Fibroblast of the conjunctiva (primary cell): ENCODE results near the gene ABCG4.
"Not testable (repeated sequence)": the region's sequence is repeated elsewhere in the genome, so short reads cannot be mapped to it uniquely, and the experiment has no call there.

Experiments used
- DNase-seq: peaks from one replicate; pipeline ENCODE4 v3.0.0-alpha.2; 2010; ENCODE audit warnings: low read depth

The ABCG4 gene

DNA sequence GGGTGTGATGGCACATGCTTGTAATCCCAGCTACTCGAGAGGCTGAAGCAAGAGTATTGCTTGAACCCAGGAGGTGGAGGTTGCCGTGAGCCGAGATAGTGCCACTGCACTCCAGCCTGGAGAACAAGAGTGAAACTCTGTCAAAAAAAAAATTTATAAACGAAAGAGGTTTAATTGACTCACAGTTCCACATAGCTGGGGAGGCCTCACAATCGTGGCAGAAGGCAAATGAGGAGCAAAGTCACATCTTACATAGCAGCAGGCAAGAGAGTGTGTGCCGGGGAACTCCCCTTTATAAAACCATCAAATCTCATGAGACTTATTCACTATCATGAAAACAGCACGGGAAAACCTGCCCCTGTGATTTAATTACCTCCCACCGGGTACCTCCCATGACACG, 35.5 kb downstream of the ABCG4 start:
- DNase-seq, result not testable (repeated sequence)

DNA sequence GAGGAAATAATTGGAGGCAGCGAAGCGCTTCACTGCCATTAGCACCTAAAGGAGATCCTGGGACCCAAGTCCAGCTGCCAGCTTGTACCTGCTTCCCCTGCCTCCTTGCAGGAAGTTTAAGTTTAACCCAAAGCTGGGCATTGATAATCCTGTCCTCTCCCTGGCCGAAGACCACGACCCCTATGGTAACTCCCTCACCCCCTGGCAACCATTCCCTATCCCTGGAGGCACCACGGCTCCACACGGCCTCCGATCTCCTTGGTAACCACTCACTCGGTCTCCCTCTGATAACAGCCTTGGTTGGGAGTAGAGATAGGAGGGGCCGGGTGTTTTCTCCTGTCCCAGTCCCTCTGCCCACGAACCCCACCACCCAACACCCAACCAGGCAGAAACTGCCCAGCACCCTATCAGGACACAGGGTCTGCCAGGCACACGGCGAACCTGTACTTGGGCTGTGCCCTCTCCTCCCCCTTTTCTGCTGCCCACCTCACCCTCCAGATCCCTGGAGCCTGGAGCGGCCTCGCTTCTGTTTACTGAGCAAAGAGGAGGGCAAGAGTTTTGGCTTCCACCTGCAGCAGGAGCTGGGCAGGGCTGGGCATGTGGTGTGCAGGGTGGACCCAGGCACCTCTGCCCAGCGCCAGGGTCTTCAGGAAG, 37.3 kb downstream of the ABCG4 start:
- no peak for DNase-seq

- no peak for DNase-seq
These were observed 38.5 kb downstream of the ABCG4 start for GRCh38 chr11:119187123-119187892.

DNA sequence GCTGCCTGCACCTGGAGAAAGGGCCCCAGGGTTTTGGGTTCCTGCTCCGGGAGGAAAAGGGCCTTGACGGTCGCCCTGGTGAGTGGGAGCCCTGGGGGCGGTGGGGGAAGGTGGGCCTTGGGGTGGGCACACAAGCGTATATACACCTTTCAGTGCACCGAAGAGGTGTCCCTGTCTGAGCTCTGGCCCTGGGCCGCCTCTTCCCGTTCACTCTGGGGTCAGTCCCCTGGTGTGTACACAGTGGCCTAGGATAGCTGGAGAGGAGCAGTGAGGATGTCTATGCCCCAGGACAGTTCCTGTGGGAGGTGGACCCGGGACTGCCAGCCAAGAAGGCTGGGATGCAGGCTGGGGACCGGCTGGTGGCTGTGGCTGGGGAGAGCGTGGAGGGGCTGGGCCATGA, 39.2 kb downstream of the ABCG4 start:
- no peak for DNase-seq

- no peak for DNase-seq
These were observed 40.0 kb downstream of the ABCG4 start for GRCh38 chr11:119188887-119189286.

DNA sequence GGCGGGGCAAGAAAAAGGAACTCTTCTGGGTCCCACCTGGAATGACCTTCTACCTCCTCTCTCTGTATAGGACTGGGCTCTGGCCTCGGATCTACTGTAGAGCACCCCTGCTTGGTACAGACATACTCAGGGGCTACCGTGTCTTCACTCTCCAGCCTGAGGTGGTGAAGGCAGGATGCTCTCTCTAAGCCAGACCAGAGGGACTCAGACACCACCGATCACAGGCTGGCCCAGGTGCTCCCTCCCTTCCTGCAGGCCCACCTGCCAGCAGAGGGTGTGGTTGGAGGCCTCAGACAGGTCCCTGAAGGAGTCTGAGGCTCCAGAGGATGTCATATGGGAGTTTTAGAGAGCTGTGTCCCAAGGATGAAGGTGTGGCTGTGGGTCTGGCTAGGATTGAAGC, 40.5 kb downstream of the ABCG4 start:
- no peak for DNase-seq

DNA sequence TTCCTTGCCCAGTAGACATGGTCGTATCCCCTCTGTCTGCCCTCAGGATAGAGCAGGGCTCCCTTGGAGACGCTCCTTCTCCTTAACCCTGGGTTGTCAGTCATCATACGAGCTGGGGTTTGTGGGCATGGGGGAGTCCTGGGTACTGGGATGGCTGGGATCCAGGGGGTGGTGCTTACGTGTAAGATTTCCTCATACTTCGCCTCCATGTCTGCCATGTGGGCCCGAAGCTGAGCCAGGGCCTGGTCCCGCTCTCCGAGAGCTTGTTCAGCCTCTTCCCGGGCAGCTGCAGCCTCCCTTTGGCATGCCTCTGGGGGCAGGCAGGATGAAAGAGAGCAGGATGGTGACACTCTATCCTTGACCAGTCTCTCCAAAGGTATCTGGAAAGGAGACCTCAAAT, 41.7 kb downstream of the ABCG4 start:
- DNase-seq, result no peak

DNA sequence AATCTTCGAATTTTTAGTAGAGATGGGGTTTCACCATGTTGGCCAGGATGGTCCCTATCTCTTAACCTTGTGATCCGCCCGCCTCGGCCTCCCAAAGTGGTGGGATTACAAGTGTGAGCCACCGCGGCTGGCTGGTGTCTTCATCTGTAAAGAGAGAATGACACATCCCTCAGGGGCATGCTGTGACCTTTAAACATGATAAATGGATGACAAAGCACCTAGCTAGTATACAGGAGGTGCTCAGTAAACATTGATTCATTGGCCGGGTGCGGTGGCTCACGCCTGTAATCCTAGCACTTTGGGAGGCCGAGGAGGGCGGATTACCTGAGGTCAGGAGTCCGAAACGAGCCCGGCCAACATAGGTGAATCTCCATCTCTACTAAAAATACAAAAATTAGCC, 42.4 kb downstream of the ABCG4 start:
- not testable (repeated sequence) for DNase-seq

DNA sequence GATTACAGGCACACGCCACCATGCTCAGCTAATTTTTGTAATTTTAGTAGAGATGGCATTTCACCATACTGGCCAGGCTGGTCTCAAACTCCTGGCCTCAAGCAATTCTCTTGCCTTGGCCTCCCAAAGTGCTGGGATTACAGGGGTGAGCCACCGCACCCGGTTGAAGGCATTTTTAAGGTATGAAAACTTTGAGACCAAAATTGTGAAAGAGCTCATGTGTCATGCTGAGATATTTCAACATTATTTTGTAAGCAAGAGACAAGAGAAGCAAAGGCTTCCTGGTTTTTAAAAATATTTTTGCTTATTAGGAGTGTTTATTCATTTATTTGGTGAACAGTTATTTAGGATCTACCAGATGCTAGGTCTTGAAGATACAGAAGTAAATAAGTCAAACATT, 43.3 kb downstream of the ABCG4 start:
- no peak for DNase-seq

GRCh38 chr11:119193001-119193400, 44.1 kb downstream of the ABCG4 start:
- no peak for DNase-seq

- no peak for DNase-seq
These were observed 44.8 kb downstream of the ABCG4 start for GRCh38 chr11:119193626-119194025.

GRCh38 chr11:119194811-119195440, 46.1 kb downstream of the ABCG4 start:
- no peak for DNase-seq

- no peak for DNase-seq
These were observed 46.8 kb downstream of the ABCG4 start for GRCh38 chr11:119195680-119196079.

DNA sequence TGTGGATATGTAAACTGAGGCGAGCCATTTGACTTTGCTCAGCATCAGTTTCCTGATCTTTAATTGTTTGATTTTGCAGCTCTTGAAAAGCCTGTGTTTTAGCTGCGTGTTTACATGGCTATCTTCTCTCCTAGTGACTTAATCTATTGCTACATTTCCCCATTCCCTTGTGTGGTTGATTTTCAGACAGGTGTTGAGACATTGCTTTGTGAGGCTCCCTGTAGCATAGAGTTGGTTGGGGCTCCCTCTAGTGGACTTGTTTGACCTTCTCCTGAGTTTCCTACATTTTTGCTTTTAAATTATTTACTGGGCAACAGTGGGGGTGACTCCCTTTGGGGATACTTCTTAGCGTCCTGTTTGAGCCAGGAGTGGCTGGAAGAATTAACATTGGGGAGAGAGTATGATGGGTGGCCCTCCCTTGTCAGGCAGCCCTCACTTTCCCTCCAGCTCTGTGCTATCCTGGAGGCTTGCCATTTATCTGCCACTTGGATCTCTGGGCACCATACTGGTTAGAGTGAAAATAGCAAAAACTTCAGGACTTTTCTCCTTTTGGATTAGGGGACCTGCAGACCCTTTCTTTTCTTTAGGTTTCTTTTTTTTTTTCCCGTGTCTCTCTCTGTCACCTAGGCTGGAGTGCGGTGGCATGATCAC, 48.1 kb downstream of the ABCG4 start:
- DNase-seq, result peak; percentile 63

DNA sequence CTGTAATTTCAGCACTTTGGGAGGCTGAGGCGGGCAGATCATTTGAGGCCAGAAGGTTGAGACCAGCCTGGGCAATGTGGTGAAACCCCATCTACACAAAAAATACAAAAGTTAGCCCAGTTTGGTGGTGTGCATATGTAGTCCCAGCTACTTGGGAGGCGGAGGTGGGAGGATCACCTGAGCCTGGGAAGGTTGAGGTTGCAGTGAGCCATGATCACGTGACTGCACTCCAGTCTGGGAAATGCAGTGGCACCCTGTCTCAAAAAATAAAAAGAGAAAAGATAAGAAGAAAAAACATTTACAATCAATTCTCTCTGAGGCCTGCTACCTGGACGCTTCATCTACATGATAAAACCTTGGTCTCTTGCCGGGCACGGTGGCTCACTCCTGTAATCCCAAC, 50.1 kb downstream of the ABCG4 start:
- no peak for DNase-seq

DNA sequence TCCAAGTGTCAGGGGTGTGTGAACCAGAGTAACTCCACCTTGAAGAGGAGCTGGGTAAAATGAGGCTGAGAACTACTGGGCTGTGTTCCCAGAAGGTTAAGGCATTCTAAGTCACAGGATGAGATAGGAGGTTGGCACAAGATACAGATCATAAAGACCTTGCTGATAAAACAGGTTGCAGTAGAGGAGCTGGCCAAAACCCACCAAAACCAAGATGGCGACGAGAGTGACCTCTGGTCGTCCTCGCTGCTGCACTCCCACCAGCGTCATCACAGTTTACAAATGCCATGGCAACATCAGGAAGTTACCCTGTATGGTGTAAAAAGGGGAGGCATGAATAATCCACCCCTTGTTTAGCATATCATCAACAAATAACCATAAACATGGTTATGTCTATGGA, 52.4 kb downstream of the ABCG4 start:
- DNase-seq, result not testable (repeated sequence)

DNA sequence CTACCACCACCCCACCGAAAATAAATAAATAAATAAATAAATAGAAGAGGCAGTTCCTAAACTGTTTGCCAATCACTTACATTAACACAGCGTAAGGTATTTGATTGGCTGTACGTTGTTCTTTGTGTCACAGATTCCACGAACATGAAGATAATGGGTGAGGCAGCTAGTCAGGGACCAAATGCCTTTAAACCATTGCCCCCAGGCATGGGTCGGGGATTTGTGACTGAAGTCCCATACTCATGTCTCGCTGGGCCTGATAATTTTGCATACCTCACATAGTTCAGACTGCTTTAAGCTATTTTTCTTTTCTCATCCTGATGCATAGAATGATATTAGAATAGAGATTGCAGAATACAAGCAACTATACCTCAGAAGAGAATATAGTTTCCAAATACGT, 53.7 kb downstream of the ABCG4 start:
- no peak for DNase-seq

- no peak for DNase-seq
These were observed 55.2 kb downstream of the ABCG4 start for GRCh38 chr11:119204066-119204465.

DNA sequence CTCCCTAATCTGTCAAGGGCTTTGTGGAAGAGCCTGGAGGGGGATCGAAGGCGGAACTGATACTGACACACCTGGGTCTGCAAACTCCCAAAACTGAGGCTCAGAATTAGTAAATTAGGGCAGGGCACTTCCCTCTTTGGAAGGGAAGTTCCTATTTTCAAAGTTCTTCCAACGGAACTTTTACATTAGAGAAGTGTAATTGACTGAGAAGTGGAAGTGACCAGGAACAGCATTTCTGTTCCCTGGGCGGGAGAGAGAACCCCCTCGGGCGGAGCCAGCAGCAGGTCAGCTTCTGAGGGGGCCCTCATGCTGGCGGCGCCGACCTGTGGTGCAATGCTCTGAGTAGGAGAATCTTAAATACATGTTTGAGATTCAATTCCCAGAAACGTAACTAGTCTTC, 56.2 kb downstream of the ABCG4 start:
- no peak for DNase-seq

GRCh38 chr11:119205574-119206510, 57.0 kb downstream of the ABCG4 start, which contains the start of gene CBL:
Gene CBL (plus strand): TSS chr11:119206339. CDS start chr11:119206418, 79 bp downstream.
- DNase-seq, result peak; percentile 80
